ENCODE results near the gene ZC3HAV1.
"Not testable (repeated sequence)": the region's sequence is repeated elsewhere in the genome, so short reads cannot be mapped to it uniquely, and the experiment has no call there.

The ZC3HAV1 gene

DNA sequence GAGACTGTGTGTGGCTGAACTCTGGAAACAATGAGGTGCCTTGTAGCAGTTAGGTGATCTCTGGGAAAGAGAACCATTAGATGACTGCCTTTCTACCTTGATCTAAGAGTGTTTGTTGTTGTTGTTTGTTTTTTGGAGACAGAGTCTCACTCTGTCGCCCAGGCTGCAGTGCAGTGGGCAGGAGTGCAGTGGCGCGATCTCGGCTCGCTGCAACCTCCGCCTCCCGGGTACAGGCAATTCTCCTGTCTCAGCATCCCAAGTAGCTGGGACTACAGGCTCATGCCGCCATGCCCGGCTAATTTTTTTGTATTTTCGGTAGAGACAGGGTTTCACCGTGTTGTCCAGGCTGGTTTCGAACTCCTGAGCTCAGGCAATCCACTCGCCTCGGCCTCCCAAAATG is 54.9 kb downstream of the ZC3HAV1 start:
- not testable (repeated sequence) for DNase-seq

DNA sequence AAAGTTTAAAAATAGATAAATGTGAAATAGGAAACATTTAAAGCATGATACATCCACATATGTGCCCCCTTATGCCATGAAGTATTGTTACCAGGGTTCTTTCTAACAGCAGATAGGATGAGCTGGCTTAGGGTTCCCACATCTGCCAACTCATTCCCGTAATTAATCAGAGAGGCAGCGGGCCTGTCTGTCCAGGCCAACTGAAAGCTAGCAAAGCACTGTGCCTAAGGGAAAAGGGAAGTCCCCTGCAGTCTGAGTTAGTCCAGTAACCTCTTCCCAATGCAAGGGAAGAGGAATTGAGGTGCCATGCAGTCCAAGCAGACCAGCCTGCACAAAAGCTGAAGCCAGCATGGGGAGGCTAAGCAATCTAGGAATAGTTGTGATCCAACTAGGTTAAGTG is 55.4 kb downstream of the ZC3HAV1 start:
- DNase-seq, result no peak

DNA sequence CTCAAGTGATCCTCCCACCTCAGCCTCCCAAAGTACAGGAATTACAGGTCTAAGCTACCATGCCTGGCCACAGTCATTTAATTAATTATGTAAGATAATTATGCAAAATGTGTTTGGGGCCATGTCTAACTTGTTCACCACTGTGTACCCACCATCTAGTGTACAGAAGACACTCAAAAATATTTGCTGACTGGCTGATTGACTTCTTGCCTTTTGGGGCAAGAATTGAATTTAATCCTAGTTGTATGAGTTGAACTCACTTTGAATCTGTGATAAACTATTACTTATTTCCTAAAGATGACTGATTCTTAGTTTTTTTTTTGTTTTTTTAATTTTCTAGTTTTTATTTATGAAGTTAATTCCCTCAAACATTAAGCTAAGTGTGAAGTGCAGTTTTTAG is 57.9 kb downstream of the ZC3HAV1 start:
- DNase-seq, result no peak

DNA sequence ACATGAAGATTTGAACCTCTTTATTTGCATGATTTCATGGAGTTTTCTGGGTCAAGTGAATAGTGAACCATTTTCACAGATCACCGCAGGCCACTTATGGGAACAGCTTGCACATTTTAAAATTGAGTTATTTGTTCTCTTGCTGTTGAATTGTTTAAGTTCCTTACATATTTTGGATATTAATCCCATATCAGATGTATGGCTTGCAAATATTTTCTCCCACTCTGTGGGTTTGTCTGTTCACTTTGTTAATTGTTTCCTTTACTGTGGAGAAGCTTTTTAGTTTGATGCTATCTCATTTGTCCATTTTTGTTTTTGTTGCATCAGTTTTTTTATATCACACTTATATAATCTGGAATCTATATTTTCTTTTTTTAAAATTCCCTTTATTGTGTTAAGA is 59.6 kb downstream of the ZC3HAV1 start:
- no peak for DNase-seq

DNA sequence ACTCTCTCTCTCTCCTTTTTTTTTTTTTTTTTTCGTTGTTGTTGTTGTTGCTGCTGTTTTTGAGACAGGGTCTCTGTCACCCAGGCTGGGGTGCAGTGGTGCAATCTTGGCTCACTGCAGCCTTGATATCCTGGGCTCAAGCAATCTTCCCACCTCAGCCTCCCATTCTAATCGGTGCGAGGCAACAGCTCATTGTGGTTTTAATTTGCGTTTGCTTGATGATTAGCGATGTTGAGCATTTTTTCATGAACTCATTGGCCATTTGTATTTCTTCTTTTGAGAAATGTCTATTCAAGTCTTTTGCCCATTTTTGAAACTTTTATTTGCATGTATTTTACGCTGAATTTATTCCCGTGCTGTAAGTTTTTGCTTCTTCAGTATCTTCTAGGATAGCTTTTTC is 60.4 kb downstream of the ZC3HAV1 start:
- no peak for DNase-seq

DNA sequence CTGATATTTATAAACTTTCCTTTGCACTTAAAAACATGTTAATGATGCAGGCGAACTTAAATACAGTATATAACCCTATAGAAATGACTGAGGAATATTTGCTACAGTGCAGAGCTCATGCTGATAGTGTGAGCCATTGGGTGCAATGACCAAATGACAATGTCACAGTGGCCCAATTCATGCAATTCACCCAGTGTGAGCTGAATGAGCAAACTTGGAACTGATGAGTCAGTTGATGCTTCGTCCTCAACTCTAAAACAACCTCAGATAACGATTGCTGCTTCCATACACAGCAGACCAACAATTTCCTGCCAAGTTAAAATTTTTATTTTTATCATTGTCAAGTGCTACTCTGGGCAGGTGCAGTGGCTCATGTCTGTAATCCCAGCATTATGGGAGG is 61.5 kb downstream of the ZC3HAV1 start:
- no peak for DNase-seq

DNA sequence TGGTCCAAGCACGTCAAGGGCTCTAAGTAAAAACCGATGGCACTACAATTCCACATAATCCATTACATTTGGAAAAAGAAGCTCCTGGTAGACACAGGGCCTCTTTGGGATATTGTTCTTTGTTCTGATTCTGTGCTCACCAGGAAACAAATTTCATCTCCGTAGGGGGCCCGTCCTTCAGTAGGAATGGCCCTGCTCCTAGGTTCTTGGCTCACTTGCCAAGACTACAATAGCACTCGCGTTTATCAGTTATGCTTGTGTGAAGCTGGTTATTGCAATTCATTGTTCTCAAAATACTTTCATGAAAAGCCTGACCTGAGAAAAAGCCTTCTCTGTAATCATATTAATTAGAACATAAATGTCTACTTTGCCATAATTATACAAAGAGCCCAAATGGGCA is 63.4 kb downstream of the ZC3HAV1 start:
- no peak for DNase-seq

DNA sequence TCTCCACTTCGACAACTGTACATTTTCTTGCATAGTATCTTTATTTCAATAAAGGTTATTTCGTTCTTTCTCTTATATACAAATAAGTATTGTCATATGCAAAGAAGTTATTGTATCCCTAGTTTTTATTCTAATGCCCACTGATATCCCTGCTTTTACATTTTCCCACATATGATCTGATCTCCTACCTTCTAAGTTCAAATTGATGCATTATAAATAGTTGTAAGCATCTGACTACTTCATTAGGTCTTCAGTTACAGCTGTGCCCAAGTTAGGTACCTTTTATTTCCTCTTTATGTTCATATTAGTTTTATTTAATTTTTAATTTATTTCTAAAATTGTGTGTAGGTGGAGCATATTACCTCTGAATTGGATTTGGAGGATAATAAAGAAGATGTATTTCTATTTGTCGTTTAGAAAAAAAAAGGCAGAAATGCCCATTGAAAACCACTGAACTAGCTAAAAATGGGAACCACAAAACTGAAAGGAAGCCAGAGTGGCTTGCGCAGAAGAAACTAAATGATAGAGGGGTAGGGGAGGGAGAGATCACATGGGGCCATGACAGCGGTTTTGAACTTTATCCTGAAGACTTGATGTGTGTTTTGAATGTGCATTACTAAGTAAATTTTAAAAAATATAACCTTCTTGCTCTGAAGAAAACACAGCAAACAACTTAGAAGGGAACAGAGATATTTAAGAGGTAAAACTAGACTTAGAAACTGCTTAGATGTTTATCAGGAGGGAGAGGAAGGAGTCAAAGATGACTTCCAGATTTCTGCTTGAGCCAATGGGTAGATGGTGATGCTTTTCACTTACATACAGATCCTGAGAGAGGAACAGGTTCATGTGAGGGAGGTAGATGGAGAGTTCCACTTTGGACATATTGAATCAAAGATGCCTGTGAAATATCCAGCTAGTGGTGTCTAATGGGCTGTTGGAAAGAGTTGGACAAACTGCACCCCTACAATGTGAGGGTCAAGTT is 64.4 kb downstream of the ZC3HAV1 start:
- no peak for DNase-seq

DNA sequence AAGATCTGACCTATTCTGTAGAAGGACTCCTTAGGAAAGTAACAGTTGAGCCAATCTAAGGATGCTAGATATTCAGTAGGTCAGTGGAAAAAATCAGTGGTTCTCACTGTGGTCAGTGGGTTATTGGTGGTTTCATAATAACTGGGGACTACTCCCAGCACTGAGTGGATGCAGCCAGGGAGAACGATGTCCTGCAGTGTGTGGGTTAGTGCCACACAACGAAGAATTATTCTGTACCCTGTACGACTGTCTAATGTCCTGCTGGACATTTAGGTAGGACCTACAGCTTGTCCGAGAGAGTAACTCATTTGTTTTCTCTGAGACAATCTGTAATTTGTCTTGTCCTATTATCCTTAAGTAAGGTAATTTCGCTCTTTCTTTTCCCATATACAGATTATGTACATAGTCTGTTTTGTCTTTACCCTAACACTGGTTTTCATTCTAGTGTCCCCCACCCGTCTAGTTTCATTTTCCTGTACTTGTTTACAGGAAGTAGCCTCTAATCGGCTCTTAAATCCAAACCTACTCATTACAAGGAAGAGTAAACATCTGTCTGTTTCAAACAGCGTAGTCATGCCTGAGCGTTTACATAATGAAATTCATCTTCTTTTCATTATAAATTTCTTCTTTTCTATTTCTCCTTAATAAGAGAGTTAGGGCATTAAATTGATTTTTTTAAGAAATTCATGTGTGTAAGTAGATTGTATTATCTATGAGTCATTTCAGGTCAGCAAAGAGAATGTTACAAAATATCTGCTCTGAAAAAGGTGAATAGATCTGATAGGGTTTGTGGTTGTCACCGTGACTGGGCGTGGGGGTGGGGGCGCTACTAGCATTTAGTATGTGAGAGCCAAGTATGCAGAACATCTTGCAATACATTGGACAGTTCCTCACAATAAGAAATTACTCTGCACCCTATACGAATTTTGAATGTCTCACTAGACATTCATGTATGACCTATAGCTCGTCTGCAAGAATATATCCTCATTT is 65.4 kb downstream of the ZC3HAV1 start:
- DNase-seq, result no peak

DNA sequence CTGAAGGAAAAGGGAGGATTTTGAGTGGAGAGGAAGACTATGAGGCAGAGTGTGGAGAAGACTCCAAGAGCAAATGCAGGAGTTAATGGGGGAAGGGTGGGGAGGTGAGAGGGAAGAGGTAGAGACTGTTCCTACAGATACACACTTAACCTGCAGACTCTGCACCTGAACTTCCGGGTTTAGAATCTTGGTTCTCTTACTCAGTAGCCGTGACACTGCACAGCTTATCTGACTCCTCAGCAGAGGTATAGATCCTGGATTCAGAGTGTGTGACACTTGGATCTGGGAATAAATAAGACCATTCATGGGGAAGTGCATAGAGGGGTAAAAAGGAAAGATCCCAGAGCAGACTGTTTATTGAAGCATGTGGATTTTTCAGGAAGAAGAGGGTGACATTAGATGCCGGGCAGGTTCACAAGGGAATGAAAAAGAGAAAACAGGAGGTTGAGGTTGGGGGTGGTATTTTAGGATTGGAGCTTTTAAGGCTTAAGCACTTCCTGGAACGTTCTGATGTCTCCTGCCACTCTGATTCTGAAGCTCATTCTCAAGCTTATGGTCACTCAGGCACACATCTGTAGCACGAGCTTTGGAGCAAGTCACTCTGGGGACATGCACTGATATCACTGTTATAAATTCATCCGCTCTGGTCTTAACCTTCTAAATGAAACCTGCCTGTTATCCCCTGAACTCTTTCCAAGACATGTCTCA is 68.0 kb downstream of the ZC3HAV1 start:
- no peak for DNase-seq

DNA sequence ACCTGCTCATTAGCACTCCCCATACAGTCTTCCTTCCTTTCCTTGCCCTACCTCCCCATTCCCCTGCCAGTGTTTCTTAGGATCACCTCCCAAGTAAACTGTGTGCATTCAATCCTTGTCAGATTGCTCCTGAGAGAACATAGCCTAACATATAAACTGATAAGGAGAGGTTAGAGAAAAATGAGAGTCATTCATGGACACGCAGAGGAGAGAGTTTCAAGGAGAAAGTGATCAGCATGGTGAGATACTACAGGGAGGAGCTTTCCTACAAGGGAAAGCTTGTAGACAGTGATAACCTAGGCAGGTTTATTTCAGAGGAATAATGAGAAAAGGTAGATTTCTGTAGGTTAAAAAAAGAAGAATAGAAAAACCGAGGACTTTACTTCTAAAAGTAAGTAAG is 70.8 kb downstream of the ZC3HAV1 start:
- no peak for DNase-seq

DNA sequence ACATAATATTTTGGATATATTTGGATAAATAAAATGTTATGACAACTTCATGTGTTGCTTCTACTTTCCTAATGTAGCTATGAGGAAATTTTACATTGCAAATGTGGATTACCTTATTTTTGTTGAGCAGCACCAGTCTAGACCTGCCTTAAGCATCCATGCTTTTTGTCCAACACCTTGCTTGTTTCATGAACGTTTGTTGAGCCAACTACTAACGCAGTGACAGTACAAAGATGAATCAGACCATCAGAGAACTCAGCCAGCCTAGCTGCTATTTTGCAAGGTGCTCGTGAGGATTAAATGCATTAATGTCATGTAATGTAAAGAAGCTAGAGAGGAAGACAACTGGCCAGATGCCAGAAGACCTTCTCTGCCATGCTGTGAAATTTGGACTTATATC is 72.6 kb downstream of the ZC3HAV1 start:
- no peak for DNase-seq

DNA sequence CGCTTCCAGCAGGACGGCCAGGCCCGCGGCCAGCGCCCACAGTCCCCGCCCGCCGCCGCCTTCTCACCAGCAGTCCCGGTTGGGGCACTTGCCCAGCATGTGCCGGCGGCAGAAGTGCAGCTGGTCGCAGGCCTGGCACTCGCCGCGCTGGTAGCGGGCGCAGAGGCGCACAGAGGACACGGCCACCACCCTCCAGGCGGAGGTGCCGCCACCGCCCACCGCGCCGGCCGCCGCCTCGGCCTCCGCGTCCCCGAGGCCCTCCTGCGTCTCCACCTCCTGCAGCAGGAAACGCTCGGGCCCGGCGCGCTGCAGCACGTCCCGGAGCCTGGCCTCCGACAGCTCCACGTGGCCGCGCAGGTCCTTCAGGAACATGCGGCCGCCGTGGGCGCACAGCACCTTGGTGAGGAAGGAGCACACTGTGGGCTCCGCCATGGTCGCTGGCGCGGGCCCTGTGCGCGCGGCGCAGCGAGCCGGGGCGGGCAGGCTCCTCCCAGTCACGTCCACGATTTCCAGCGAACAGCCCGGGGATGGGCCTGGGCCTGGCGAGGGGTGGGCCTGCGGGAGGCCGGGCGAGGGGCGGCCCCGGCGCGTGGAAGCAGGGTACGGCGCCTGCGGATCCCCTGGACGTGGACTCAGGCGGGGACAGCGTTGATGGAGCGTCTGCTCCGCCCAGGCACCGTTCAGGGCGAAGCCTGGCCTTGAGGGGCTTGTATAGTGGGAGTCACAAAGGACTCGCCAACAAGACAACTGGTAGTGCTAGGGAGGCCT is 73.8 kb downstream of the ZC3HAV1 start, which contains the start of gene ZC3HAV1L:
Gene ZC3HAV1L, minus strand, starts transcription at position 457 of the 768 bp plus-strand sequence. Its CDS starts 25 bp downstream, at position 432.
- peak in 28 of 56 donors; percentile 4 to 80 (median 28) for DNase-seq

DNA sequence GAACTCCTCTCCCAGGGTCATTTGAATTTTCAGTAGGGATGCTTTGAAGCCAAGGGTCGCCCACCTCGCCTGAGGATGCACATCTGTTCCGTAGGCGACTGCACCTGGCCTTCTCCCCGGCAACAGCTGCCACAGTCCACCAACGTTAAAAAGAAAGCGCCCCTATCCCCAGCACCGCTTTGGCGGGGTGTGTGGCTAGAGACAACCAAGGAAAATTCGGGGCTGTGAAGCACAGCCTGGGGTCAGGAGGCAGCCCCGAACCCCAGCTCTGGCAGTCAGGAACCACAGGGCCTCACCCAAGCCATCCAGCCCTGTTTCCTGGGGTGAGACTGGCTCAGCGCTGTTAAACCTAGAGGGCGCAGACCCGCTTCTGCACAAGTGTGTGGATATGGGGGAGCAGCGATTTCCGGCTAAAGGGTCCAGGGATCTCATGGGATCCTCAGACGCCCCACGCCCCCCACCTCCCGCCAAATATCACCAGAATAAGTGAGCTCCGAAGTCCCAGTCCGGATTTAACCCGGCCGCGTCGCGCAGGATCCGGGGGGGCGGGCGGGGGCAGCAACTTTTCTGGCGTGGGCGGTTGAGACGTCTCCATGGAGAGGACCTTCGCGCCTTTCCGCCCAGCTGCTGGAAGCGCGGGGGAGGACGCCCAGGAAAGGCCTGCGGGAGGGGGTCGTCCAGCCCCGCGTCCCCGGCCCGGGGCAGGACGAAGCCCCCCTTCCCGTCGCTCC is 74.5 kb downstream of the ZC3HAV1 start:
- peak in 16 of 56 donors; percentile 4 to 80 (median 26) for DNase-seq

DNA sequence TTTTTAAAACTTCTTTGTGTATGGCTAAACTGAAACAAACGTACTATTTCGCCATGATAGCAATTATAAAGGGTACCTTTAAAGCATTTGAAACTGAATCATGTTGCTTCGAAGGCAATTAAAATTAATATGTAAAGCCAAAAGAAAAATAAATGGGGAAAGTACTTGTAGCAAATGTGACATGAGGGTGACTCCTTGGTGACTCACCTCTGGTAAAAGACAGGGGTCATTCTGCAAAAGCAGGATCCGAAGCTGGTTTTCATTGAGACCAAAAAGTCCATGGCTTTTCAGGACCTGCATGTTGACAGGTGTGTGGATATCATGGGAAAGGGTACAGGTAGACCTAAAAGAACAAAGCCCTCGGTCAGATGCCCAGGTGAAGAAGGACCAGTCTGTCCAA is 75.2 kb downstream of the ZC3HAV1 start:
- DNase-seq, result no peak

DNA sequence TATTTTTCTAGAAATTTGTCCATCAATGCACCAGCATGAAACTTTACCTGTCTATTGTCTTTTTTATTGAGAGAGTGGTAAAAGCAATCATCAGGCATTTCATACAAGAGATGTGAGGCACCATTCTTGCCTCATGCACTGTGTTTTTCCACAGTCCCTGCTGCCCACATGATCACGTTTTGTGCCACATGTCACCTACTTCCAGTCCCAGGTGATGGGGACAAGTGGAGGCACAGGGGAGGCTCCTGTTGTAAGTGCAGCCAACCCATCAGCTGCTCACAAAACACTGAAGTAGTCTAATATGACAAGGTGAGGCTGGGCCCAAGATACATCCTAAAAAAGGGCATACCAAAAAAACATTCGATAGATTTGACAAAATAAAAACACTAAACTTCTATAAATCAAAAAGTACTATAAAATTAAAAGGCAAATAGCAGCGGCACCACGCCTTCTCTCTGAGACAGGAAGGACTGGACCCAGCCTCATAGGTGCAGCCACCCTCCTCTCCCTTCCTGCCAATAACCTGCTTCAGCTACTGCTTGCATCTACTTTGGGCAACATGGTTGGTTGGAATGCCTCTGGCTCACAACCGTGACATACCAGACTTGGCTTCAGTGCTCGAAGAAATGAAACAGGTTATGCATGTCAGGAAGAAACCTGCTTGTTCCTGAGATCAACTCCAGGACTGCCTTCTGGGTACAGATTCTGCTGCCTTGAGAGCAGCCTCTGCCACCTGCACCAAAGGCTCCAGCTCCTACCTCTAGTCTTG is 76.0 kb downstream of the ZC3HAV1 start:
- no peak for DNase-seq

DNA sequence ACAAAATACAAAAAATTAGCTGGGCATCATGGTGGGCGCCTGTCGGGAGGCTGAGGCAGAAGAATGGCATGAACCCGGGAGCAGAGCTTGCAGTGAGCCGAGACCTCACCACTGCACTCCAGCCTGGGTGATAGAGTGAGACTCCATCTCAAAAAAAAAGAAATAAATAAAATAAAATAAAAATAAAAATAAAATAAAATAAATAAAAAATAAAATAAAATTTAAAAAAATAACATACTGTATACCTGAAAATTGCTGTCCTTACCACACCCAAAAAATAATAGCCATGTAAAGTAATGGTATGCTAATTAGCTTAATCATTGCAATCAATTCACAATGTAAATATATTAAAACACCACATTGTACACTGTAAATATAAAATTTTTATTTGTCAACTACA is 77.0 kb downstream of the ZC3HAV1 start:
- no peak for DNase-seq

DNA sequence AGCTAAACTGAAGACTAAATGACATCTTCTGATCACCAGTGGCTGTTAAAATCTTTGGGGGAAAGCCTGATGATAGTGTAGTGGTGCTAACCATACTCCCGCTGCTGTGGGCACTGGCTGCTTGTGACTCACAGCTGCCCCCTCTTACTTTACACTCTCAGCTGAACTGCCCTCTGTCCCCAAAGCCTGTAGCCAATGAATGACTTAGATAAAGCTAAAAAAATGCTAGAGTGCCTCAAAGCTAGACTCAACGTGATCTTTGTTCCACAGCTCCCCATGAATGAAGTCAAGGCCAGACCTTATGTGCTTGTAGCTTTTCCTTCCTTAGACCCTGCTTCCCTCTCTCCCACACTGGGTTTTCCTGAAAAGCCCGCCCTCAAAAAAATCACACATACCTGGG is 80.2 kb downstream of the ZC3HAV1 start:
- no peak for DNase-seq

DNA sequence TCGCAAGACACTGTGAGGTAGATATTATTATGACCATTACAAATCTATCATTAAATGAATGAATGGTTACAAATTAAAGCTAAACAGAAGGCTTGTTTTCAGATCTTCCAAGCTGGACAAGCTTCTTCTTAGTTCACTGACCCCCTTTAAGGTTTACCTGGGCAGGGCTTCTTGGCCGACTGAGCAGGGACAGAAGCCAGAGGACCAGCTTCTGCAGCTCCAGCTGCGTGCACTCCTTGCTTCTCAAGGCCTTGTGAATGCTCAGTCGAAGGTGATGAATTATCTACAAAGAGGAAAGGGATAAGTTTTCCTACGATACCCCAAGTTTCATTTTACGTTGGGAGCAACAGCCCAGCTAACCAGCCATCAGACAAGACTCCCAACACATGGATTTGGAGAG is 83.0 kb downstream of the ZC3HAV1 start:
- no peak for DNase-seq

All from nucleus accumbens (tissue), 56 donors.